ENCODE results near the gene GPR6. TPM values are rescaled to one million over a fixed set of nuclear protein-coding genes. Genes with fewer than 3 reads are reported as not detected.

GPR6 gene
- total RNA-seq (not detected), polyA plus RNA-seq (not detected)
- long read RNA-seq, donor 1 = 0 reads
- long read RNA-seq, donor 2 = 0 reads
- long read RNA-seq, donor 3 = 0 reads

- Histone ChIP-seq H3K27me3 (peaks cover 22 to 70% (median 38%) of the 10 kb centered on the region in 9 donors), H3K9me3 (no peaks in the 10 kb centered on the region), H3K4me1 (peaks cover 0 to 13% (median 0%) of the 10 kb centered on the region in 12 donors), H3K4me3 (no peak within 1 kb of the TSS), H3K36me3 (no peaks in the 10 kb centered on the region), H3K27ac (no peak within 1 kb of the TSS)
- intact Hi-C loops (cut with DNase I) = no loop called here
- peak in 3 of 4 donors; percentile 84 to 92 (median 87) for ATAC-seq
- DNase-seq = peak; percentile 35 to 77 (median 64)
- TF ChIP-seq CTCF (IDR thresholded peaks at IDR 0.05) = no peak
- TF ChIP-seq POLR2A (IDR thresholded peaks at IDR 0.05) = no peak
- WGBS, 4 donors = 1 to 7% (median 2%) methylated on average over 29 to 50 of the region's 50 CpGs
Measured at GRCh38 chr6:109978174-109979032, at the start of gene GPR6. Gene GPR6, plus strand, starts transcription at chr6:109978311. Its CDS starts 802 bp downstream, at chr6:109979113.

- Histone ChIP-seq H3K4me1 (no peaks in the 10 kb centered on the region), H3K4me3 (no peak overlapping the region), H3K27me3 (no peaks in the 10 kb centered on the region), H3K27ac (no peak overlapping the region), H3K9me3 (peaks cover 0 to 7% (median 0%) of the 10 kb centered on the region in 12 donors), H3K36me3 (no peaks in the 10 kb centered on the region)
- ATAC-seq (no peak), DNase-seq (no peak)
- TF ChIP-seq POLR2A (IDR thresholded peaks at IDR 0.05) (no peak), CTCF (IDR thresholded peaks at IDR 0.05) (no peak)
- WGBS, 4 donors = 77 to 87% (median 86%) methylated on average over 7 to 8 of the region's 8 CpGs
- intact Hi-C loops (cut with DNase I) = no loop called here
Measured at GRCh38 chr6:109934293-109934692, 43.8 kb upstream of the GPR6 start.

- Histone ChIP-seq H3K36me3 (no peaks in the 10 kb centered on the region), H3K9me3 (peaks cover 0 to 7% (median 0%) of the 10 kb centered on the region in 12 donors), H3K27ac (no peak overlapping the region), H3K4me1 (no peaks in the 10 kb centered on the region), H3K27me3 (peaks cover 0 to 7% (median 0%) of the 10 kb centered on the region in 9 donors), H3K4me3 (no peak overlapping the region)
- DNase-seq (no peak), ATAC-seq (no peak)
- TF ChIP-seq POLR2A (IDR thresholded peaks at IDR 0.05) = no peak
- TF ChIP-seq CTCF (IDR thresholded peaks at IDR 0.05) = no peak
- intact Hi-C loops (cut with DNase I) = no loop called here
- WGBS, 4 donors = 82 to 94% (median 87%) methylated on average over 1 to 2 of the region's 2 CpGs
Measured at GRCh38 chr6:109939654-109940053, 38.5 kb upstream of the GPR6 start.

GRCh38 chr6:109944448-109944847 lies 33.7 kb upstream of the GPR6 start:
- WGBS, 4 donors = 67 to 75% (median 70%) methylated on average over 4 of the region's 4 CpGs
- no peaks in the 10 kb centered on the region for H3K9me3 ChIP-seq
- H3K36me3 ChIP-seq = no peaks in the 10 kb centered on the region
- no peak for DNase-seq
- no peak for ATAC-seq
- no peaks in the 10 kb centered on the region for H3K4me1 ChIP-seq
- H3K27ac ChIP-seq = no peak overlapping the region
- no peak overlapping the region for H3K4me3 ChIP-seq
- intact Hi-C loops (cut with DNase I) = no loop called here
- TF ChIP-seq CTCF (IDR thresholded peaks at IDR 0.05) (no peak), POLR2A (IDR thresholded peaks at IDR 0.05) (no peak)
- H3K27me3 ChIP-seq = peaks cover 0 to 12% (median 0%) of the 10 kb centered on the region in 9 donors
